Smooth muscle cell (in vitro differentiated cells): ENCODE data around the gene NPAS3. TPM values are rescaled to one million over a fixed set of nuclear protein-coding genes. Genes with fewer than 3 reads are reported as not detected.

Source experiments
- DNase-seq: peaks from one replicate; lab custom pipeline; 2025; ENCODE audit not compliant: unreplicated experiment; lab: John Stamatoyannopoulos, UW
- H2AFZ ChIP-seq: fragments of 200-600 bp; sonication (generic); 2 replicates; pipeline ENCODE4 v1.6.0; 2016; ENCODE audit warnings: antibody characterized with exemption, low read depth, mild to moderate bottlenecking
- H3F3A ChIP-seq: fragments of 200-600 bp; sonication (generic); 2 replicates; pipeline ENCODE4 v1.6.0; 2017; ENCODE audit warnings: antibody characterized with exemption, low read depth
- H3K27ac ChIP-seq: fragments of 200-600 bp; sonication (generic); 2 replicates; pipeline ENCODE4 v1.5.1; 2016; ENCODE audit warnings: low read depth, mild to moderate bottlenecking
- H3K27me3 ChIP-seq: fragments of 200-600 bp; sonication (generic); 2 replicates; pipeline ENCODE4 v1.6.1; 2016; ENCODE audit warnings: low read depth, mild to moderate bottlenecking
- H3K36me3 ChIP-seq: fragments of 200-600 bp; sonication (generic); 2 replicates; pipeline ENCODE4 v1.5.1; 2016; ENCODE audit warnings: low read depth
- H3K4me1 ChIP-seq: fragments of 200-600 bp; sonication (generic); 2 replicates; pipeline ENCODE4 v1.5.1; 2016; ENCODE audit warnings: low read depth
- H3K4me2 ChIP-seq: fragments of 200-600 bp; sonication (generic); 2 replicates; pipeline ENCODE4 v1.6.0; 2016; ENCODE audit warnings: mild to moderate bottlenecking
- H3K4me3 ChIP-seq: fragments of 200-600 bp; sonication (generic); 2 replicates; pipeline ENCODE4 v1.5.1; 2016; ENCODE audit warnings: mild to moderate bottlenecking
- H3K79me2 ChIP-seq: fragments of 200-600 bp; sonication (generic); 2 replicates; pipeline ENCODE4 v1.6.0; 2016; ENCODE audit warnings: low read depth, mild to moderate bottlenecking
- H3K9ac ChIP-seq: fragments of 200-600 bp; sonication (generic); 2 replicates; pipeline ENCODE4 v1.6.0; 2016; ENCODE audit warnings: low read depth
- H3K9me3 ChIP-seq: fragments of 200-600 bp; sonication (generic); replicated peaks from 2 replicates; pipeline ENCODE4 v1.5.1; 2016; ENCODE audit warnings: low read depth
- H4K20me1 ChIP-seq: fragments of 200-600 bp; sonication (generic); 2 replicates; pipeline ENCODE4 v1.6.0; 2016; ENCODE audit warnings: low read depth
- WGBS: methylation state at CpG from one replicate; pipeline ENCODE4 v1.1.7; 2016; ENCODE audit warnings: low lambda C conversion rate; 5-methylcytosine and 5-hydroxymethylcytosine counted together
- polyA plus RNA-seq: library from polyadenylated mRNA; unstranded; fragments of >200 nt; fragmentation: Nextera tagmentation; extraction: Ambion mirVana; gene quantifications from 2 replicates; pipeline ENCODE4 v1.2.1, GENCODE V29; 2016
- total RNA-seq: library from RNA; depleted of rRNA; stranded (reverse); fragments of >200 nt; gene quantifications from 2 replicates; pipeline ENCODE4 v1.2.3, GENCODE V29; 2014
- TF ChIP-seq, protein P1 (sequence below): fragments of 200-600 bp; sonication (generic); IDR thresholded peaks from 2 replicates; pipeline ENCODE4 v1.5.1; 2017; ENCODE audit warnings: borderline replicate concordance, mild to moderate bottlenecking, antibody characterized with exemption; ENCODE audit not compliant: insufficient read depth, poor library complexity, severe bottlenecking

Gene NPAS3
- total and polyA plus RNA-seq, 2 experiments from 2014 or later: 0.79 to 2.0 TPM

DNA sequence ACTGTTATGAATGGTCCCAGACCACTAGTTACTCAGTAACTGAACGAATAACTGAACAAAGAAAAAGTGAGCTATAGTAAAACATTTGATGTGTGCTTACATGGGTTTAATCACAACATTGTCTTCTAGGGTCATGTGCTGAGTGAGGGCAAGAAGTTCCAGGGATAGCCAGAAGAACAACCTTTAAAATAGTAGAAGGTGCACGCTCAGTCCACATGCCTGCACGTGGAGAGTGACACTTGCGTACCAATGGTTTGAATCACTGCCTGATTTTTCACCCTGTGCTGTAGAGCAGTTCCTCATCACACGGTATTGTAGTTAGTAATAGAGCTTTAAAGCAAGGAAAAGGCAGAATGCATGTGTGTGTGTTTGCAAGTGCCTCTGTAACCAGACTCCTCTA lies 788.0 kb downstream of the NPAS3 start:
- Histone ChIP-seq H3F3A (no peaks in the 10 kb centered on the region), H3K79me2 (no peaks in the 10 kb centered on the region), H3K4me2 (no peak overlapping the region), H3K9ac (no peak overlapping the region), H3K4me3 (no peak overlapping the region), H2AFZ (no peak overlapping the region), H4K20me1 (no peaks in the 10 kb centered on the region), H3K36me3 (no peaks in the 10 kb centered on the region), H3K4me1 (no peaks in the 10 kb centered on the region), H3K27me3 (no peaks in the 10 kb centered on the region), H3K27ac (no peak overlapping the region), H3K9me3 (no peaks in the 10 kb centered on the region)
- no peak for DNase-seq
- TF ChIP-seq, protein P1, sequence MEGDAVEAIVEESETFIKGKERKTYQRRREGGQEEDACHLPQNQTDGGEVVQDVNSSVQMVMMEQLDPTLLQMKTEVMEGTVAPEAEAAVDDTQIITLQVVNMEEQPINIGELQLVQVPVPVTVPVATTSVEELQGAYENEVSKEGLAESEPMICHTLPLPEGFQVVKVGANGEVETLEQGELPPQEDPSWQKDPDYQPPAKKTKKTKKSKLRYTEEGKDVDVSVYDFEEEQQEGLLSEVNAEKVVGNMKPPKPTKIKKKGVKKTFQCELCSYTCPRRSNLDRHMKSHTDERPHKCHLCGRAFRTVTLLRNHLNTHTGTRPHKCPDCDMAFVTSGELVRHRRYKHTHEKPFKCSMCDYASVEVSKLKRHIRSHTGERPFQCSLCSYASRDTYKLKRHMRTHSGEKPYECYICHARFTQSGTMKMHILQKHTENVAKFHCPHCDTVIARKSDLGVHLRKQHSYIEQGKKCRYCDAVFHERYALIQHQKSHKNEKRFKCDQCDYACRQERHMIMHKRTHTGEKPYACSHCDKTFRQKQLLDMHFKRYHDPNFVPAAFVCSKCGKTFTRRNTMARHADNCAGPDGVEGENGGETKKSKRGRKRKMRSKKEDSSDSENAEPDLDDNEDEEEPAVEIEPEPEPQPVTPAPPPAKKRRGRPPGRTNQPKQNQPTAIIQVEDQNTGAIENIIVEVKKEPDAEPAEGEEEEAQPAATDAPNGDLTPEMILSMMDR: no peak
- WGBS: 71% methylated on average over 5 of the region's 5 CpGs

GRCh38 chr14:33727606-33728005 lies 788.9 kb downstream of the NPAS3 start:
- no peaks in the 10 kb centered on the region for H3K27me3 ChIP-seq
- H3K27ac ChIP-seq: no peak overlapping the region

DNA sequence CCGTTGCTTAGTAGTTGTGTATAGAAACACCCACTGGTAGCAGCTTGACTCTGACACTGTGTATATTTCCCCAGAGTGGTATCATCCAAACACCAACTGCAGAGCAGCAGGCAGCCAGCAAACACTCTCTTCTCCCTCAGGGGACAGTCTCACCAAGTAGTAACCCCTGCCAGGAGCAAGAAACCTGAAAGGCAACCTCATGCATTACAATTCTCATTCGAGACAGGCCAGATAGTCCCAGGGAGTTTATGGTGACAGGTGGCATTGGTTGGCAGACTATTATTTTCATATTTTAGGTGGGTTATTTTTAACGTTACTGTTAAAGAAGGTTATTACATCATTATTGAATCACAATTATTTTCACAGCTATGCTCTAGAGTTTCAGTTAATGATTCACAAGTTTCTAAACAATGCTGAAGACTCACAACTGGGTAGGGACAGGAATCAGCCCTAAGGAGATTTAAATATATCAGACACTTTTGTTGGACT lies 789.4 kb downstream of the NPAS3 start:
- H3K79me2 ChIP-seq: no peaks in the 10 kb centered on the region
- no peak overlapping the region for H3K4me2 ChIP-seq
- H3F3A ChIP-seq: no peaks in the 10 kb centered on the region
- TF ChIP-seq, protein P1: no peak
- no peaks in the 10 kb centered on the region for H4K20me1 ChIP-seq
- no peaks in the 10 kb centered on the region for H3K27me3 ChIP-seq
- H3K27ac ChIP-seq: no peak overlapping the region
- H3K9me3 ChIP-seq: no peaks in the 10 kb centered on the region
- H3K4me3 ChIP-seq: no peak overlapping the region
- no peak for DNase-seq
- 62% methylated on average over 3 of the region's 3 CpGs for WGBS
- no peaks in the 10 kb centered on the region for H3K36me3 ChIP-seq
- H2AFZ ChIP-seq: no peak overlapping the region
- H3K9ac ChIP-seq: no peak overlapping the region
- H3K4me1 ChIP-seq: no peaks in the 10 kb centered on the region

More at GRCh38 chr14:33727606-33728005, 788.9 kb downstream of the NPAS3 start:
- no peak overlapping the region for H3K4me2 ChIP-seq
- H3K4me3 ChIP-seq: no peak overlapping the region
- H2AFZ ChIP-seq: no peak overlapping the region
- no peak overlapping the region for H3K9ac ChIP-seq
- WGBS: 80% methylated on average over 6 of the region's 6 CpGs
- no peaks in the 10 kb centered on the region for H3K36me3 ChIP-seq
- H3F3A ChIP-seq: no peaks in the 10 kb centered on the region
- H4K20me1 ChIP-seq: no peaks in the 10 kb centered on the region
- H3K79me2 ChIP-seq: no peaks in the 10 kb centered on the region
- H3K4me1 ChIP-seq: no peaks in the 10 kb centered on the region
- no peaks in the 10 kb centered on the region for H3K9me3 ChIP-seq
- DNase-seq: no peak
- TF ChIP-seq, protein P1: no peak

GRCh38 chr14:33730156-33730555 lies 791.5 kb downstream of the NPAS3 start:
- Histone ChIP-seq H3K27ac (no peak overlapping the region), H3K4me2 (no peak overlapping the region), H4K20me1 (no peaks in the 10 kb centered on the region), H3K9me3 (no peaks in the 10 kb centered on the region), H2AFZ (no peak overlapping the region), H3K27me3 (no peaks in the 10 kb centered on the region), H3K4me1 (no peaks in the 10 kb centered on the region), H3K9ac (no peak overlapping the region), H3K36me3 (no peaks in the 10 kb centered on the region), H3K79me2 (no peaks in the 10 kb centered on the region), H3F3A (no peaks in the 10 kb centered on the region), H3K4me3 (no peak overlapping the region)
- no peak for DNase-seq
- WGBS: 97% methylated on average over 1 of the region's 1 CpG
- TF ChIP-seq, protein P1: no peak
